Chondrocyte (in vitro differentiated cells): ENCODE results near the gene TSR3. TPM values are rescaled to one million over a fixed set of nuclear protein-coding genes. Genes with fewer than 3 reads are reported as not detected.

Experiments used
- DNase-seq: peaks from one replicate; pipeline ENCODE4 v3.0.0; 2021; ENCODE audit warnings: mixed read lengths, low spot score
- H3K27ac Mint-ChIP-seq: one replicate; pipeline ENCODE4 v1.8.0; 2021; ENCODE audit warnings: mild to moderate bottlenecking, moderate library complexity, mixed read lengths; ENCODE audit not compliant: unreplicated experiment
- H3K27me3 Mint-ChIP-seq: 2 replicates; pipeline ENCODE4 v1.8.0; 2021; ENCODE audit warnings: low read depth, mixed read lengths
- H3K36me3 Mint-ChIP-seq: 2 replicates; pipeline ENCODE4 v1.8.0; 2021; ENCODE audit warnings: low read depth, mixed read lengths
- H3K4me1 Mint-ChIP-seq: 2 replicates; pipeline ENCODE4 v1.8.0; 2021; ENCODE audit warnings: low read depth, mild to moderate bottlenecking, mixed read lengths
- H3K4me3 Mint-ChIP-seq: one replicate; pipeline ENCODE4 v1.8.0; 2021; ENCODE audit warnings: mild to moderate bottlenecking, moderate library complexity, mixed read lengths; ENCODE audit not compliant: unreplicated experiment
- H3K9me3 Mint-ChIP-seq: 2 replicates; pipeline ENCODE4 v1.8.0; 2021; ENCODE audit warnings: low read depth, mixed read lengths
- total RNA-seq: library from RNA; stranded (reverse); gene quantifications from 3 replicates; pipeline ENCODE4 v1.2.1, GENCODE V29; 2021
- TF ChIP-seq, protein P1 (sequence below): fragments of 200-600 bp; sonication (generic); IDR thresholded peaks from 2 replicates; pipeline ENCODE4 v1.5.0; 2021; ENCODE audit warnings: antibody characterized with exemption, mild to moderate bottlenecking, moderate library complexity

The TSR3 gene
- total RNA-seq, 1 donor from 2014 or later: 56.0 TPM

DNA sequence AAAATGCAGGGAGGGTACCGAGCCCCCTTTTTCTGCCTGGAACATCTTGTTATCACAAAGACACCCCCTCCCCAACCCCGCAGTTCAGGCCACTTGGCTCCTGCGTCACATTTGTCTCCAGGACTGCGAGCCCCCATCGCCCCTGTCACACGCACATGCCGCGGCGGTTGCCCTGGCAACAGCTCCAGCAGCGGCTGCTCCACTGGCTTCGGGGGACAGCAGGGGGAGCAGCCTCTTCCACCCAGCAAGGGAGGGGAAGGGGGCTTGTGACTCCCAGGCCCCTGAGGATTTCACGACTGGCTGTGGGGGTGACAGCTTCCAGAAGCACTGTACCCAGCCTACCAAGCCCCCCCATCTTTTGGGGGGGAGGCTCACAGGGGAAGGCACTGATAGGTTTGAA is 15.7 kb downstream of the TSR3 start:
- H3K4me1 Mint-ChIP-seq: peaks cover 4% of the 10 kb centered on the region
- TF ChIP-seq, protein P1, sequence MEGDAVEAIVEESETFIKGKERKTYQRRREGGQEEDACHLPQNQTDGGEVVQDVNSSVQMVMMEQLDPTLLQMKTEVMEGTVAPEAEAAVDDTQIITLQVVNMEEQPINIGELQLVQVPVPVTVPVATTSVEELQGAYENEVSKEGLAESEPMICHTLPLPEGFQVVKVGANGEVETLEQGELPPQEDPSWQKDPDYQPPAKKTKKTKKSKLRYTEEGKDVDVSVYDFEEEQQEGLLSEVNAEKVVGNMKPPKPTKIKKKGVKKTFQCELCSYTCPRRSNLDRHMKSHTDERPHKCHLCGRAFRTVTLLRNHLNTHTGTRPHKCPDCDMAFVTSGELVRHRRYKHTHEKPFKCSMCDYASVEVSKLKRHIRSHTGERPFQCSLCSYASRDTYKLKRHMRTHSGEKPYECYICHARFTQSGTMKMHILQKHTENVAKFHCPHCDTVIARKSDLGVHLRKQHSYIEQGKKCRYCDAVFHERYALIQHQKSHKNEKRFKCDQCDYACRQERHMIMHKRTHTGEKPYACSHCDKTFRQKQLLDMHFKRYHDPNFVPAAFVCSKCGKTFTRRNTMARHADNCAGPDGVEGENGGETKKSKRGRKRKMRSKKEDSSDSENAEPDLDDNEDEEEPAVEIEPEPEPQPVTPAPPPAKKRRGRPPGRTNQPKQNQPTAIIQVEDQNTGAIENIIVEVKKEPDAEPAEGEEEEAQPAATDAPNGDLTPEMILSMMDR: peak; percentile 27
- no peaks in the 10 kb centered on the region for H3K9me3 Mint-ChIP-seq
- no peak overlapping the region for H3K4me3 Mint-ChIP-seq
- H3K36me3 Mint-ChIP-seq: no peaks in the 10 kb centered on the region
- H3K27me3 Mint-ChIP-seq: peaks cover 29% of the 10 kb centered on the region
- no peak overlapping the region for H3K27ac Mint-ChIP-seq
- DNase-seq: no peak

GRCh38 chr16:1335211-1335971 is 16.3 kb downstream of the TSR3 start:
- peaks cover 4% of the 10 kb centered on the region for H3K4me1 Mint-ChIP-seq

GRCh38 chr16:1334739-1335138 is 16.9 kb downstream of the TSR3 start:
- Mint-ChIP-seq H3K27ac (no peak overlapping the region), H3K27me3 (peaks cover 26% of the 10 kb centered on the region), H3K9me3 (no peaks in the 10 kb centered on the region), H3K4me3 (no peak overlapping the region), H3K36me3 (no peaks in the 10 kb centered on the region), H3K4me1 (peaks cover 4% of the 10 kb centered on the region)
- DNase-seq: no peak
- TF ChIP-seq, protein P1: no peak

More at GRCh38 chr16:1335211-1335971, 16.3 kb downstream of the TSR3 start:
- DNase-seq: no peak
- Mint-ChIP-seq H3K36me3 (no peaks in the 10 kb centered on the region), H3K27me3 (peaks cover 26% of the 10 kb centered on the region), H3K27ac (no peak overlapping the region), H3K9me3 (no peaks in the 10 kb centered on the region), H3K4me3 (no peak overlapping the region)
- TF ChIP-seq, protein P1: no peak

GRCh38 chr16:1333854-1334700 is 17.6 kb downstream of the TSR3 start:
- peaks cover 4% of the 10 kb centered on the region for H3K4me1 Mint-ChIP-seq
- H3K27me3 Mint-ChIP-seq: peaks cover 26% of the 10 kb centered on the region
- H3K36me3 Mint-ChIP-seq: no peaks in the 10 kb centered on the region
- no peak overlapping the region for H3K4me3 Mint-ChIP-seq
- no peaks in the 10 kb centered on the region for H3K9me3 Mint-ChIP-seq
- TF ChIP-seq, protein P1: no peak
- DNase-seq: no peak
- no peak overlapping the region for H3K27ac Mint-ChIP-seq

DNA sequence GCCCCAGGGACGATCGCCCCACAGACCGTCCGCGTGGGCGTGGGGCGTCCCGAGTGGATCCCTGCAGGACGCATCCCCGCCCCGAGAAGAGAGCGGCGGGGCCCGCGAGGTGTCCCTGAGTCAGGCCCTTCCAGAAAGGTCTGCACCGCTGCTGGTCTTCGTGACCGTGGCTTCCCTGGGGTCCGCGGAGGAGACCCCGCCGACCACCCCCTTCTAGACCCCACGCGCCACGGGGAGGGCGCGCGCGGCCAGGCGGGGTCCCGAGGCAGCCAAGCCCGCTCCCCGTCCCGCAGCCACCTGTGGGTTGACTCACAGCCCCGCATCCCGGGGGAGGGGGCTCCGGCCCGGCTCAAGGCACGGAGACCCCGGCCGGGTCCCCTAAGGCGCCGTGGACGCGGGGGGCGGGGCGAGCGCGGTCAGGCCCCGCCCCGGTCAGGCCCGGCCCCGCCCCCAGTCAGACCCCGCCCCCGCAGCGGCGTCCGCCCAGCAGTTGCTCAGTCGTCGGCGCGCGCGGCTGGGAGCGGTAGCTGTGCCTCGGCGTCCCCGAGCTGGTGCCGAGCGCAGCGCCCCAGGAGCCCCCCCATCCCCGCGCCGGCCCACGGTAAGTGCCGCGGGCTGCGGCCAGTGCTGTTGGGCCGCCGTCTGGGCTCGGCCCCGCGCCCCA is 18.4 kb downstream of the TSR3 start, which contains the start of gene BAIAP3:
TSS of gene BAIAP3 (plus strand) at position 497 of the 664 bp plus-strand sequence. CDS start 4,905 bp downstream, outside the sequence.
- Mint-ChIP-seq H3K4me3 (peak within 1 kb of the TSS; percentile 35), H3K27me3 (peaks cover 26% of the 10 kb centered on the region)

More for the DNA sequence above, 18.4 kb downstream of the TSR3 start, which contains the start of gene BAIAP3:
- Mint-ChIP-seq H3K4me1 (peaks cover 4% of the 10 kb centered on the region), H3K27ac (no peak within 1 kb of the TSS), H3K36me3 (no peaks in the 10 kb centered on the region), H3K9me3 (no peaks in the 10 kb centered on the region)
- TF ChIP-seq, protein P1: no peak
- DNase-seq: no peak
